Endothelial cell of umbilical vein (primary cell): ENCODE data around the gene DAB1. TPM values are rescaled to one million over a fixed set of nuclear protein-coding genes. Genes with fewer than 3 reads are reported as not detected.

Experiments used
- BruUV-seq: library from RNA; stranded (reverse); fragments of 400-500 nt; replicated peaks from 2 replicates; lab custom pipeline; 2021; lab: Mats Ljungman, UMichigan
- CTCF ChIA-PET: fragments of 300-600, 350-600 bp; sonication (Branson Sonifier 250); formaldehyde crosslinking; loops from one replicate; lab custom pipeline; 2021; ENCODE audit warnings: antibody characterized with exemption, inconsistent platforms; lab: Charles Lee
- POLR2A ChIA-PET: fragments of 300-600, 350-600 bp; sonication (Branson Sonifier 250); formaldehyde crosslinking; loops from one replicate; lab custom pipeline; 2021; ENCODE audit warnings: antibody characterized with exemption, inconsistent platforms; lab: Charles Lee
- DNase-seq: peaks from one replicate; pipeline ENCODE4 v3.0.0-alpha.2; 2011; ENCODE audit warnings: low read depth, low spot score
- FAIRE-seq: peaks from 2 replicates; lab custom pipeline; 2011; peaks lifted over from hg19 to GRCh38; lab: Jason Lieb, UNC
- H2AFZ ChIP-seq: 2 replicates; pipeline ENCODE4 v1.6.0; 2012; ENCODE audit warnings: low read depth, low read length, control low read depth, inconsistent platforms
- H3K27ac ChIP-seq: 2 replicates; pipeline ENCODE4 v1.5.1; 2011; ENCODE audit warnings: low read depth, mild to moderate bottlenecking, control low read depth, low read length, moderate library complexity; ENCODE audit not compliant: insufficient read depth
- H3K27me3 ChIP-seq, 2 experiments: 2 replicates each; pipeline versions ENCODE4 v1.6.0 to v1.6.1; 2011; ENCODE audit warnings: low read length in 2 of 2, mixed read lengths in 1 of 2; ENCODE audit not compliant: control insufficient read depth in 2 of 2, insufficient read depth in 2 of 2
- H3K36me3 ChIP-seq, 2 experiments: 2 replicates in 1 of 2; 3 replicates in 1 of 2; pipeline ENCODE4 v1.5.1; 2011; ENCODE audit warnings: low read length in 2 of 2, mild to moderate bottlenecking in 1 of 2, moderate library complexity in 1 of 2; ENCODE audit not compliant: control insufficient read depth in 2 of 2, insufficient read depth in 2 of 2; ENCODE audit errors: extremely low read depth in 1 of 2
- H3K4me1 ChIP-seq: 3 replicates; pipeline ENCODE4 v1.5.1; 2011; ENCODE audit warnings: mild to moderate bottlenecking, low read length; ENCODE audit not compliant: control insufficient read depth, insufficient read depth; ENCODE audit errors: extremely low read depth
- H3K4me2 ChIP-seq: 2 replicates; pipeline ENCODE4 v1.6.1; 2011; ENCODE audit warnings: low read length, control low read depth, mixed read lengths; ENCODE audit not compliant: insufficient read depth
- H3K4me3 ChIP-seq, 3 experiments: fragments of 200-600 bp in 1 of 3; sonication (generic), shearing (Covaris generic) in 1 of 3; replicated peaks in 1 of 3; 2 replicates each; pipeline ENCODE4 v1.5.1; 2011 to 2016; ENCODE audit warnings: control low read depth in 3 of 3, low read length in 3 of 3, mild to moderate bottlenecking in 2 of 3, inconsistent platforms in 1 of 3, low read depth in 1 of 3, moderate library complexity in 1 of 3; ENCODE audit not compliant: insufficient read depth in 1 of 3
- H3K79me2 ChIP-seq: 2 replicates; pipeline ENCODE4 v1.6.0; 2012; ENCODE audit warnings: low read length, inconsistent platforms; ENCODE audit not compliant: control insufficient read depth, insufficient read depth
- H3K9ac ChIP-seq: replicated peaks from 2 replicates; pipeline ENCODE3; 2011; ENCODE audit warnings: low read length, control low read depth; ENCODE audit not compliant: insufficient read depth; ENCODE audit errors: extremely low read depth
- H3K9me1 ChIP-seq: replicated peaks from 3 replicates; pipeline ENCODE4 v1.6.0; 2011; ENCODE audit warnings: mild to moderate bottlenecking, low read length; ENCODE audit not compliant: control insufficient read depth, insufficient read depth; ENCODE audit errors: extremely low read depth
- H3K9me3 ChIP-seq: replicated peaks from 2 replicates; pipeline ENCODE4 v1.5.1; 2012; ENCODE audit warnings: low read length, inconsistent platforms; ENCODE audit not compliant: control insufficient read depth, insufficient read depth
- H4K20me1 ChIP-seq: replicated peaks from 2 replicates; pipeline ENCODE3; 2011; ENCODE audit warnings: mild to moderate bottlenecking, low read length; ENCODE audit not compliant: control insufficient read depth, insufficient read depth; ENCODE audit errors: extremely low read depth
- EZH2 ChIP-seq: IDR thresholded peaks from 2 replicates; pipeline ENCODE4 v1.6.1; 2012; ENCODE audit warnings: borderline replicate concordance, low read depth, mild to moderate bottlenecking, moderate library complexity, low read length, inconsistent platforms; ENCODE audit not compliant: severe bottlenecking
- FOS ChIP-seq: IDR thresholded peaks from 2 replicates; pipeline ENCODE4 v1.6.1; 2011; ENCODE audit warnings: mild to moderate bottlenecking, low read length, moderate library complexity, borderline replicate concordance; ENCODE audit not compliant: insufficient read depth
- GATA2 ChIP-seq: IDR thresholded peaks from 2 replicates; pipeline ENCODE4 v1.7.0; 2011; ENCODE audit warnings: low read depth, mild to moderate bottlenecking, moderate library complexity, mixed read lengths, low read length; ENCODE audit not compliant: insufficient read length, insufficient read depth
- JUN ChIP-seq: IDR thresholded peaks from 2 replicates; pipeline ENCODE4 v1.6.1; 2011; ENCODE audit warnings: borderline replicate concordance, low read depth; ENCODE audit not compliant: insufficient read length, insufficient read depth
- MAX ChIP-seq: IDR thresholded peaks from 2 replicates; pipeline ENCODE4 v1.6.1; 2011; ENCODE audit not compliant: insufficient read depth, insufficient read length
- MYC ChIP-seq: IDR thresholded peaks from one replicate; pipeline ENCODE4 v1.6.1; 2011; ENCODE audit warnings: mild to moderate bottlenecking, low read depth, low read length
- POLR2A ChIP-seq: IDR thresholded peaks from 2 replicates; pipeline ENCODE4 v1.6.1; 2012; ENCODE audit warnings: low read depth, mild to moderate bottlenecking, control low read depth, low read length
- POLR2AphosphoS5 ChIP-seq: IDR thresholded peaks from 2 replicates; pipeline ENCODE4 v1.6.1; 2012; ENCODE audit warnings: low read depth, mild to moderate bottlenecking, control low read depth, low read length, moderate library complexity; ENCODE audit not compliant: insufficient read depth
- dilution Hi-C: fragments of 300-500 bp; cut with MboI; formaldehyde crosslinking; loops from one replicate; pipeline ENCODE4 v1.15.0; 2019; ENCODE audit warnings: low sequenced_read_pairs; ENCODE audit not compliant: extremely low pct_ligation_motif_present
- intact Hi-C: fragments of 100-400 bp; cut with micrococcal nuclease; formaldehyde crosslinking; loops from one replicate; pipeline ENCODE4 v1.10.0; 2022
- polyA plus RNA-seq, 4 experiments: library from polyadenylated mRNA; depleted of rRNA in 3 of 4; stranded (reverse) in 3 of 4; unstranded in 1 of 4; fragments of >200 nt; gene quantifications; 2 replicates each; pipeline versions ENCODE4 v1.2.1 to v1.2.3, GENCODE V29; 2011 to 2012; ENCODE audit warnings: missing spikeins in 1 of 4
- total RNA-seq: library from RNA; stranded (reverse); gene quantifications from 2 replicates; pipeline ENCODE4 v1.2.3, GENCODE V29; 2021

Gene DAB1
- total and polyA plus RNA-seq, 2 donors (not counting 3 experiments of a cell fraction or from before 2014, with no cell fraction given), result not detected

- dilution Hi-C loops, result no loop called here
- BruUV-seq, result no TSS peak
- POLR2A ChIA-PET, result no interaction called here
Observed at GRCh38 chr1:57461405-57461804, 37.5 kb upstream of the DAB1 start.

GRCh38 chr1:57451516-57451915 lies 27.7 kb upstream of the DAB1 start:
- intact Hi-C loops (no loop called here), dilution Hi-C loops (no loop called here)
- H3K9ac ChIP-seq, result no peak overlapping the region
- no peaks in the 10 kb centered on the region for H3K4me1 ChIP-seq
- H3K79me2 ChIP-seq, result no peaks in the 10 kb centered on the region
- H2AFZ ChIP-seq, result no peak overlapping the region
- no peak overlapping the region for H3K4me2 ChIP-seq
- H3K4me3 ChIP-seq, result no peak overlapping the region
- H3K9me3 ChIP-seq, result no peaks in the 10 kb centered on the region
- no TSS peak for BruUV-seq
- DNase-seq (no peak), FAIRE-seq (no peak)
- H3K36me3 ChIP-seq, result no peaks in the 10 kb centered on the region
- H3K9me1 ChIP-seq, result no peaks in the 10 kb centered on the region
- no peaks in the 10 kb centered on the region for H3K27me3 ChIP-seq
- TF ChIP-seq MAX, result no peak
- no peak for TF ChIP-seq POLR2A
- no peak for TF ChIP-seq MYC
- TF ChIP-seq FOS, result no peak
- ChIA-PET POLR2A (no interaction called here), CTCF (no interaction called here)
- H3K27ac ChIP-seq, result no peak overlapping the region
- H4K20me1 ChIP-seq, result no peaks in the 10 kb centered on the region

More at GRCh38 chr1:57461405-57461804, 37.5 kb upstream of the DAB1 start:
- Histone ChIP-seq H3K27ac (no peak overlapping the region), H3K9me1 (no peaks in the 10 kb centered on the region), H3K9ac (no peak overlapping the region), H3K36me3 (no peaks in the 10 kb centered on the region), H3K4me2 (no peak overlapping the region), H4K20me1 (no peaks in the 10 kb centered on the region), H3K79me2 (no peaks in the 10 kb centered on the region), H2AFZ (no peak overlapping the region), H3K9me3 (no peaks in the 10 kb centered on the region), H3K4me3 (no peak overlapping the region), H3K27me3 (no peaks in the 10 kb centered on the region), H3K4me1 (no peaks in the 10 kb centered on the region)
- no peak for FAIRE-seq
- intact Hi-C loops, result no loop called here
- CTCF ChIA-PET, result no interaction called here
- TF ChIP-seq FOS (no peak), MAX (no peak), POLR2A (no peak), MYC (no peak), POLR2AphosphoS5 (no peak), JUN (no peak), EZH2 (no peak), GATA2 (no peak)
- DNase-seq, result no peak
